Measurements from ENCODE around the gene GABRB2.
"Not testable (repeated sequence)": the region's sequence is repeated elsewhere in the genome, so short reads cannot be mapped to it uniquely, and the experiment has no call there.

GRCh38 chr5:161245846-161246245 lies 300.7 kb downstream of the GABRB2 start:
- TF ChIP-seq, protein P1, sequence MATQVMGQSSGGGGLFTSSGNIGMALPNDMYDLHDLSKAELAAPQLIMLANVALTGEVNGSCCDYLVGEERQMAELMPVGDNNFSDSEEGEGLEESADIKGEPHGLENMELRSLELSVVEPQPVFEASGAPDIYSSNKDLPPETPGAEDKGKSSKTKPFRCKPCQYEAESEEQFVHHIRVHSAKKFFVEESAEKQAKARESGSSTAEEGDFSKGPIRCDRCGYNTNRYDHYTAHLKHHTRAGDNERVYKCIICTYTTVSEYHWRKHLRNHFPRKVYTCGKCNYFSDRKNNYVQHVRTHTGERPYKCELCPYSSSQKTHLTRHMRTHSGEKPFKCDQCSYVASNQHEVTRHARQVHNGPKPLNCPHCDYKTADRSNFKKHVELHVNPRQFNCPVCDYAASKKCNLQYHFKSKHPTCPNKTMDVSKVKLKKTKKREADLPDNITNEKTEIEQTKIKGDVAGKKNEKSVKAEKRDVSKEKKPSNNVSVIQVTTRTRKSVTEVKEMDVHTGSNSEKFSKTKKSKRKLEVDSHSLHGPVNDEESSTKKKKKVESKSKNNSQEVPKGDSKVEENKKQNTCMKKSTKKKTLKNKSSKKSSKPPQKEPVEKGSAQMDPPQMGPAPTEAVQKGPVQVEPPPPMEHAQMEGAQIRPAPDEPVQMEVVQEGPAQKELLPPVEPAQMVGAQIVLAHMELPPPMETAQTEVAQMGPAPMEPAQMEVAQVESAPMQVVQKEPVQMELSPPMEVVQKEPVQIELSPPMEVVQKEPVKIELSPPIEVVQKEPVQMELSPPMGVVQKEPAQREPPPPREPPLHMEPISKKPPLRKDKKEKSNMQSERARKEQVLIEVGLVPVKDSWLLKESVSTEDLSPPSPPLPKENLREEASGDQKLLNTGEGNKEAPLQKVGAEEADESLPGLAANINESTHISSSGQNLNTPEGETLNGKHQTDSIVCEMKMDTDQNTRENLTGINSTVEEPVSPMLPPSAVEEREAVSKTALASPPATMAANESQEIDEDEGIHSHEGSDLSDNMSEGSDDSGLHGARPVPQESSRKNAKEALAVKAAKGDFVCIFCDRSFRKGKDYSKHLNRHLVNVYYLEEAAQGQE (IDR thresholded peaks at IDR 0.05; ENCODE audit: insufficient replicate concordance, low read depth), result not testable (repeated sequence)
- TF ChIP-seq, protein P2, sequence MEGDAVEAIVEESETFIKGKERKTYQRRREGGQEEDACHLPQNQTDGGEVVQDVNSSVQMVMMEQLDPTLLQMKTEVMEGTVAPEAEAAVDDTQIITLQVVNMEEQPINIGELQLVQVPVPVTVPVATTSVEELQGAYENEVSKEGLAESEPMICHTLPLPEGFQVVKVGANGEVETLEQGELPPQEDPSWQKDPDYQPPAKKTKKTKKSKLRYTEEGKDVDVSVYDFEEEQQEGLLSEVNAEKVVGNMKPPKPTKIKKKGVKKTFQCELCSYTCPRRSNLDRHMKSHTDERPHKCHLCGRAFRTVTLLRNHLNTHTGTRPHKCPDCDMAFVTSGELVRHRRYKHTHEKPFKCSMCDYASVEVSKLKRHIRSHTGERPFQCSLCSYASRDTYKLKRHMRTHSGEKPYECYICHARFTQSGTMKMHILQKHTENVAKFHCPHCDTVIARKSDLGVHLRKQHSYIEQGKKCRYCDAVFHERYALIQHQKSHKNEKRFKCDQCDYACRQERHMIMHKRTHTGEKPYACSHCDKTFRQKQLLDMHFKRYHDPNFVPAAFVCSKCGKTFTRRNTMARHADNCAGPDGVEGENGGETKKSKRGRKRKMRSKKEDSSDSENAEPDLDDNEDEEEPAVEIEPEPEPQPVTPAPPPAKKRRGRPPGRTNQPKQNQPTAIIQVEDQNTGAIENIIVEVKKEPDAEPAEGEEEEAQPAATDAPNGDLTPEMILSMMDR (IDR thresholded peaks at IDR 0.05; ENCODE audit: insufficient read depth, low read length), result not testable (repeated sequence)
- not testable (repeated sequence) for TF ChIP-seq POLR2AphosphoS5 (IDR thresholded peaks at IDR 0.05; ENCODE audit: low read depth); GABPA (IDR thresholded peaks at IDR 0.05; ENCODE audit: low read depth); SPI1 (IDR thresholded peaks at IDR 0.05; ENCODE audit: borderline replicate concordance, low read depth)
